Measurements from ENCODE around the gene PYGO1. TPM values are rescaled to one million over a fixed set of nuclear protein-coding genes. Genes with fewer than 3 reads are reported as not detected.
"Not testable (repeated sequence)": the region's sequence is repeated elsewhere in the genome, so short reads cannot be mapped to it uniquely, and the experiment has no call there.

The PYGO1 gene
- total RNA-seq, 2 experiments from 2014 or later = not detected

GRCh38 chr15:55498109-55498938 is 89.8 kb downstream of the PYGO1 start:
- H3K27me3 Mint-ChIP-seq; POLR2A ChIA-PET; H3K4me1 Mint-ChIP-seq; H3K36me3 Mint-ChIP-seq (ENCODE audit: low read depth); H3K9me3 Mint-ChIP-seq (ENCODE audit: low read depth): not testable (repeated sequence)
- Mint-ChIP-seq H3K4me3 (peak overlapping the region; percentile 78), H3K27ac (peak overlapping the region; percentile 60)
- intact Hi-C loops (cut with DNase I, micrococcal nuclease) = loop anchor here in 1 of 2 experiments (1.0 to 5.0 kb wide), 2 partner anchors 90 to 301 kb away; partner anchors contain the start of genes CCPG1, PIERCE2 and RSL24D1
- ATAC-seq (peak; percentile 97), DNase-seq (peak; percentile 86)
- CTCF ChIA-PET = interaction anchor here (0.6 to 0.7 kb wide), 2 partner anchors 315 to 950 kb away, joined by 3 read pairs; no protein-coding TSS in a partner anchor

GRCh38 chr15:55496716-55497115 is 91.4 kb downstream of the PYGO1 start:
- ATAC-seq = no peak
- no peak overlapping the region for H3K4me3 Mint-ChIP-seq
- H3K27me3 Mint-ChIP-seq = no peaks in the 10 kb centered on the region
- CTCF ChIA-PET = interaction anchor here (3.1 kb wide), 1 partner anchor 58 kb away, joined by 8 read pairs; no protein-coding TSS in a partner anchor
- DNase-seq = no peak
- POLR2A ChIA-PET = no interaction called here
- H3K9me3 Mint-ChIP-seq (ENCODE audit: low read depth) = no peaks in the 10 kb centered on the region
- no peaks in the 10 kb centered on the region for H3K36me3 Mint-ChIP-seq (ENCODE audit: low read depth)
- intact Hi-C loops (cut with DNase I, micrococcal nuclease) = loop anchor here in 1 of 2 experiments (5.0 kb wide), 1 partner anchor 299 kb away; the partner anchor contains the start of gene RSL24D1
- no peak overlapping the region for H3K27ac Mint-ChIP-seq
- peaks cover 7% of the 10 kb centered on the region for H3K4me1 Mint-ChIP-seq

- intact Hi-C loops (cut with DNase I, micrococcal nuclease) = loop anchor here in 1 of 2 experiments (5.0 kb wide), 1 partner anchor 298 kb away; the partner anchor contains the start of gene RSL24D1
Measured at GRCh38 chr15:55494931-55495330, 93.2 kb downstream of the PYGO1 start.

GRCh38 chr15:55488952-55489600 is 99.1 kb downstream of the PYGO1 start:
- H3K4me1 Mint-ChIP-seq; H3K36me3 Mint-ChIP-seq (ENCODE audit: low read depth); CTCF ChIA-PET; H3K27me3 Mint-ChIP-seq; H3K9me3 Mint-ChIP-seq (ENCODE audit: low read depth); H3K4me3 Mint-ChIP-seq; intact Hi-C loops (cut with DNase I, micrococcal nuclease); DNase-seq; ATAC-seq; H3K27ac Mint-ChIP-seq; POLR2A ChIA-PET: not testable (repeated sequence)

More at GRCh38 chr15:55494931-55495330, 93.2 kb downstream of the PYGO1 start:
- Mint-ChIP-seq H3K27ac (no peak overlapping the region), H3K4me1 (peaks cover 7% of the 10 kb centered on the region), H3K27me3 (no peaks in the 10 kb centered on the region), H3K4me3 (no peak overlapping the region), H3K9me3 (ENCODE audit: low read depth) (no peaks in the 10 kb centered on the region), H3K36me3 (ENCODE audit: low read depth) (no peaks in the 10 kb centered on the region)
- CTCF ChIA-PET = interaction anchor here (0.9 to 3.1 kb wide), 3 partner anchors 29 to 61 kb away, joined by 3 to 8 read pairs (median 4); no protein-coding TSS in a partner anchor
- POLR2A ChIA-PET = no interaction called here
- ATAC-seq (no peak), DNase-seq (no peak)

Other genes with a start within 250 kb of the PYGO1 start
- 10 to 100 TPM; 11.3 to 12.2 TPM for gene CCPG1, start 180.0 kb downstream of the PYGO1 start, total RNA-seq
- under 1 TPM; 0.34 to 0.81 TPM for gene PIERCE2, start 179.8 kb downstream of the PYGO1 start, total RNA-seq
- gene DNAAF4, start 80.1 kb downstream of the PYGO1 start, total RNA-seq = under 1 TPM; 0.62 to 0.79 TPM
- gene PRTG, start 154.8 kb upstream of the PYGO1 start, total RNA-seq = not detected